NCI-H524 (cell line): ENCODE measurements around the gene ENTPD7.
"Not testable (repeated sequence)": the region's sequence is repeated elsewhere in the genome, so short reads cannot be mapped to it uniquely, and the experiment has no call there.

Experiments
- DNase-seq, 2 experiments: peaks; one replicate each; lab custom pipeline; 2025; lab: John Stamatoyannopoulos, UW

ENTPD7 gene

GRCh38 chr10:99659031-99659867 lies at the start of gene ENTPD7:
Gene ENTPD7 (plus strand): TSS chr10:99659509. CDS start chr10:99659957, 448 bp downstream.
- DNase-seq, result peak; percentile 52 to 80

- DNase-seq, result no peak
These were observed 49.1 kb upstream of the ENTPD7 start for GRCh38 chr10:99610221-99610620.

GRCh38 chr10:99611326-99611725 lies 48.0 kb upstream of the ENTPD7 start:
- no peak for DNase-seq

- DNase-seq, result peak; percentile 2 to 49
These were observed 47.0 kb upstream of the ENTPD7 start for GRCh38 chr10:99612167-99612831.

GRCh38 chr10:99615426-99615825 lies 43.9 kb upstream of the ENTPD7 start:
- no peak for DNase-seq

- no peak for DNase-seq
These were observed 41.6 kb upstream of the ENTPD7 start for GRCh38 chr10:99617696-99618095.

- no peak for DNase-seq
These were observed 40.1 kb upstream of the ENTPD7 start for GRCh38 chr10:99619090-99619800.

GRCh38 chr10:99619851-99620710 lies 39.2 kb upstream of the ENTPD7 start, which contains the start of gene SLC25A28:
Gene SLC25A28 (minus strand): TSS chr10:99620439. CDS start chr10:99620335, 104 bp downstream.
- DNase-seq, result peak; percentile 95 to 97

- peak; percentile 23 to 56 for DNase-seq
These were observed 38.4 kb upstream of the ENTPD7 start for GRCh38 chr10:99620711-99621453.

GRCh38 chr10:99621454-99622251 lies 37.7 kb upstream of the ENTPD7 start:
- DNase-seq, result no peak

GRCh38 chr10:99623919-99624318 lies 35.4 kb upstream of the ENTPD7 start:
- no peak for DNase-seq

- not testable (repeated sequence) for DNase-seq
These were observed 34.2 kb upstream of the ENTPD7 start for GRCh38 chr10:99625124-99625523.

GRCh38 chr10:99628923-99629624 lies 30.2 kb upstream of the ENTPD7 start:
- DNase-seq, result no peak

- DNase-seq, result no peak
These were observed 29.7 kb upstream of the ENTPD7 start for GRCh38 chr10:99629625-99629978.

GRCh38 chr10:99630433-99630832 lies 28.9 kb upstream of the ENTPD7 start:
- DNase-seq, result peak in 1 of 2 experiments; percentile 3

GRCh38 chr10:99630991-99631390 lies 28.3 kb upstream of the ENTPD7 start:
- no peak for DNase-seq

- DNase-seq, result no peak
These were observed 27.8 kb upstream of the ENTPD7 start for GRCh38 chr10:99631496-99631895.

GRCh38 chr10:99633832-99634231 lies 25.5 kb upstream of the ENTPD7 start:
- no peak for DNase-seq

GRCh38 chr10:99647601-99648151 lies 11.6 kb upstream of the ENTPD7 start:
- no peak for DNase-seq
